ENCODE measurements around the gene SHROOM2. TPM values are rescaled to one million over a fixed set of nuclear protein-coding genes. Genes with fewer than 3 reads are reported as not detected.
"Not testable (repeated sequence)": the region's sequence is repeated elsewhere in the genome, so short reads cannot be mapped to it uniquely, and the experiment has no call there.

Gene SHROOM2, protein sequence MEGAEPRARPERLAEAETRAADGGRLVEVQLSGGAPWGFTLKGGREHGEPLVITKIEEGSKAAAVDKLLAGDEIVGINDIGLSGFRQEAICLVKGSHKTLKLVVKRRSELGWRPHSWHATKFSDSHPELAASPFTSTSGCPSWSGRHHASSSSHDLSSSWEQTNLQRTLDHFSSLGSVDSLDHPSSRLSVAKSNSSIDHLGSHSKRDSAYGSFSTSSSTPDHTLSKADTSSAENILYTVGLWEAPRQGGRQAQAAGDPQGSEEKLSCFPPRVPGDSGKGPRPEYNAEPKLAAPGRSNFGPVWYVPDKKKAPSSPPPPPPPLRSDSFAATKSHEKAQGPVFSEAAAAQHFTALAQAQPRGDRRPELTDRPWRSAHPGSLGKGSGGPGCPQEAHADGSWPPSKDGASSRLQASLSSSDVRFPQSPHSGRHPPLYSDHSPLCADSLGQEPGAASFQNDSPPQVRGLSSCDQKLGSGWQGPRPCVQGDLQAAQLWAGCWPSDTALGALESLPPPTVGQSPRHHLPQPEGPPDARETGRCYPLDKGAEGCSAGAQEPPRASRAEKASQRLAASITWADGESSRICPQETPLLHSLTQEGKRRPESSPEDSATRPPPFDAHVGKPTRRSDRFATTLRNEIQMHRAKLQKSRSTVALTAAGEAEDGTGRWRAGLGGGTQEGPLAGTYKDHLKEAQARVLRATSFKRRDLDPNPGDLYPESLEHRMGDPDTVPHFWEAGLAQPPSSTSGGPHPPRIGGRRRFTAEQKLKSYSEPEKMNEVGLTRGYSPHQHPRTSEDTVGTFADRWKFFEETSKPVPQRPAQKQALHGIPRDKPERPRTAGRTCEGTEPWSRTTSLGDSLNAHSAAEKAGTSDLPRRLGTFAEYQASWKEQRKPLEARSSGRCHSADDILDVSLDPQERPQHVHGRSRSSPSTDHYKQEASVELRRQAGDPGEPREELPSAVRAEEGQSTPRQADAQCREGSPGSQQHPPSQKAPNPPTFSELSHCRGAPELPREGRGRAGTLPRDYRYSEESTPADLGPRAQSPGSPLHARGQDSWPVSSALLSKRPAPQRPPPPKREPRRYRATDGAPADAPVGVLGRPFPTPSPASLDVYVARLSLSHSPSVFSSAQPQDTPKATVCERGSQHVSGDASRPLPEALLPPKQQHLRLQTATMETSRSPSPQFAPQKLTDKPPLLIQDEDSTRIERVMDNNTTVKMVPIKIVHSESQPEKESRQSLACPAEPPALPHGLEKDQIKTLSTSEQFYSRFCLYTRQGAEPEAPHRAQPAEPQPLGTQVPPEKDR (N-terminal part only)
- 6.1 and 33.0 TPM in 2 replicates for total RNA-seq

DNA sequence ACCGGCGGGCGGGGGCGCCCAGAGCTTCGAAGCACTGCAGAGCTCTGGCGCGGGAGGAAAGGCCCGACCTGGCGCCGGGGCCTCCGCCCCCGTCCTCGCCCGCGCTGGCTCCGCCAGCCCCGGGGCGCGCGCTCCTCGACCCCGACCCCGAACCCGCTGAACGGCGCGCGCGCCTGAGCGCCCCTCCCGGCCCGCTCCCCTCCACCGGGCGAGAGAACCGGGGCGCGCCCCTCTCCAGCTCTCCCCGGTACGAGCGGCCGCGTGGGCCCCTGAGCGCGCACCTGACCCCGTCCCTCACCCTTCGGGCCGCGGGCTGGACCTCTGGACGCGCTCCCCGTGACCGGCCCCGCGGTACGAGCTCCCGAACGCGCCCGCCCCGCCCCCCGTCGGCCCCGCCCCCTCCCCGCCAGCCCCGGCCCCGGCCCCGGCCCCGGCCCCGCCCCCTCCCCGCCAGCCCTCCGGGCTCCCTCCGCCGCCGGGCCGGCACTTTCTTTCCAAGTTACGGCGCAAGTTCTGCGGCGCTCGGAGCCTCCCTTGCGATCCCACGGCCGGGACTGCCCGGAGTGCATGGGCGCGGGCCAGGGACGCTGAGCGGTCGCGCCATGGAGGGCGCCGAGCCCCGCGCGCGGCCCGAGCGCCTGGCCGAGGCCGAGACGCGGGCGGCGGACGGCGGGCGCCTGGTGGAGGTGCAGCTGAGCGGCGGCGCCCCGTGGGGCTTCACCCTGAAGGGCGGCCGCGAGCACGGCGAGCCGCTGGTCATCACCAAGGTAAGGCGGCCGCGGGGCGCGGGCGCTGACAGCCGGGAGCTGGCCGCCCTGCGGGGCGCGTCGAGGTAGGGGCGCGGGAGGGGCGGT lies at the start of gene SHROOM2:
SHROOM2 (plus strand) TSS at position 486 of the 854 bp plus-strand sequence; CDS start at position 603, 117 bp downstream.
- DNase-seq (ENCODE audit: low read depth): no peak

DNA sequence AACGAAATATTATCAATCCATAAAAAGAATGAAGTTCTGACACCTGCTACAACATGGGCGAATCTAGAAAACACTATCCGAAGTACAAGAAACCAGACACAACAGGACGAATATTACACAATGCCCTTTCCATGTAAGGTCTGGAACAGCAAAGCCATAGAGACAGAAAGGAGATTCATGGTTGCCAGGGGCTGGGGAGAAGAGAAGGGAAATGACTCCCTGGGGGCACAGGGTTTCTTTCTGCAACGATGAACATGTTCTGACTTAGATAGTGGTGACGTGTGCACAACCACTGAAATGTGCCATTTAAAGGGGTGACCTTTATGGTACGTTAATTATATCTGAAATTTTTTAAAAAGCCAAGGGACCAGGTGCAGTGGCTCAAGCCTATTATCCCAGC lies 48.9 kb upstream of the SHROOM2 start:
- no peak for DNase-seq (ENCODE audit: low read depth)

DNA sequence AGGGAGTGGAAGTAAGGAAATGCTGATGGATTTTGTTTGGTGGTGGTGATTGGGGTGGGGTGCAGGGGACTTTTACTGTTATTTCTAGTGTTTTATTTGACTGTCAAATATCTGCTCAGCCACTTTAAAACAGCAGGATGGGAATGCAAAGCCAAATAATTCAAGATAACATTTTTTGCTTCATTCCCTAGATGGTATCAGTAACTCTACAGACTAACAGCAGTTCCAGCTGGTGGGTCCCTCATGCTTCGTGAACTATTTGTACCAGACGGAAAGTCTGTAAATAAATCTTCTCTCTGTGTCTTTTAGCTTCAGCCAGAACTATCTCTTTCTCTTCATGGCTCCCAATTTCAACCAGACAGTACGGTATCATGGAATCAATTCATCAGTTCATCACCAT lies 48.1 kb upstream of the SHROOM2 start:
- DNase-seq (ENCODE audit: low read depth): no peak

GRCh38 chrX:9739130-9739529 lies 47.1 kb upstream of the SHROOM2 start:
- DNase-seq (ENCODE audit: low read depth): no peak

- DNase-seq (ENCODE audit: low read depth): no peak
Measured at GRCh38 chrX:9745417-9746115, 40.7 kb upstream of the SHROOM2 start.

DNA sequence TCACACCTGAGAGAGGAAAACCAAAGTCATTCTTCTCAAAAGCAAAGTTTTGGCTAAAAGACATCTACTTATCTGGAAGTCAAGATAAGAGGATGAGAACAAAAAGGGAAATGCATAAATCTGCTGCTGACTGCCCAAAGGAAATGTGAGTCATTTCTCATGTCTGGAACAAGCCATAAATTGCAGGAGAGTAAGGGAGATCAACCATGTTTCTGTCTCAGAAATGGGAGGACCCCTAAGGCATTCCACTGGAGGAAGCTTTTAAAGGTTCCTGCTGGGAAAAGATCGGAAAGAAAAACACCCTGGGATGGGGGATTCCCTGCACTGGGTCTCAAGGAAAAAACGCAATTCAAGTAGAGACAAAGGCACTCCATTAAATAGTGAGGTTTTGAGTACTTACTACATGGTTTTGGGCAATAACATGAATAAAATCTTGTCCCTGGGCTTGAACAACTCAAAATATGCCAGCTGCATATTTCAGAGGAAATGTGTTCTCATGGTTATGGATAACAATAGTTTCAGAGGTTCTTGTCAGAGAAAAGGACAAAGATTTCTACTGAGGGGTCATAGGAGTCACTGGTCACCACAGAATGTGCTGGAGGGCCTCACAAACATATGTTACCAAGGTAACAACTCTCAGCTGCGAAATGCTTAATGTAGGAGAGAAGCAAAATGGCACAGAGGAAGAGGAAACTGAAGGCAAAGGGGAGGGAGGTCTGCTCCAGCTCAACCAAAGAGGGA lies 39.9 kb upstream of the SHROOM2 start:
- peak; percentile 64 for DNase-seq (ENCODE audit: low read depth)

DNA sequence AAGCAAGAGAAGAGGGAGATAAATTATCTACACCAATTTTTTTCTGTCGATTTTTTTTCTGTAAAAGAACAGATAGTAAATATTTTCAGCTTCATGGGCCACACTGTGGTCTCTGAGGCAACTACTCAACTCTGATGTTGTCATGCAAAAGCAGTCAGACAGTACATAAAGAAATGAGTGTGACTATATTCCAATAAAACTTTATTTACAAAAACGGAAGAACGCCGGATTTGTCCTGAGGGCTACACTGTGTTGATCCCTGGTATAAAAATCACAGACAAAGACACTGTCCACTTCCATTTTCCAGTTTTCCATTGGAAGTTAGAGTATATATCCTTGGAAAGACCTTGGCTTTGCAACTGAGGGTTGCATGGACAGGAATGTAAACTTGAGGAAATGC lies 38.6 kb upstream of the SHROOM2 start:
- DNase-seq (ENCODE audit: low read depth): no peak

DNA sequence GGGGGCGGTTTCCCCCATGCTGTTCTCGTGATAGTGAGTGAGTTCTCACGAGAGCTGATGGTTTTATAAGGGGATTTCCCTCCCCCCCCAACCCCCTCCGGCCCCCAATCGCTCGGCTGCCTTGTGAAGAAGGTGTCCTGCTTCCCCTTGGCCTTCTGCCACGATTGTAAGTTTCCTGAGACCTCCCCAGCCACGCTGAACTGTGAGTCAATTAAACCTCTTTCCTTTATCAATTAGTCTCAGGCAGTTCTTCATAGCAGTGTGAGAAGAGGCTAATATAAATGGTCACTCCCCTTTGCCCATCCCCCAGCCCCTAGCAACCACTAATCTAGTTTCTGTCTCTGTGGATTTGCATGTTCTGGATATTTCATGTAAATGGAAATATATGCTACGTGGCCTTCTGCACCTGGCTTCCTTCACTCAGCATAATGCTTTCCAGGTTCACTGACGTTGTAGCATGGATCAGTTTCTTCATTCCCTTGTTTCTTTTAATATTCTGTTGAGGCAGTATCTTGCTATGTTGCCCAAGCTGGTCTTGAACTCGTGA lies 37.0 kb upstream of the SHROOM2 start:
- no peak for DNase-seq (ENCODE audit: low read depth)

GRCh38 chrX:9757366-9757765 lies 28.9 kb upstream of the SHROOM2 start:
- DNase-seq (ENCODE audit: low read depth): no peak

DNA sequence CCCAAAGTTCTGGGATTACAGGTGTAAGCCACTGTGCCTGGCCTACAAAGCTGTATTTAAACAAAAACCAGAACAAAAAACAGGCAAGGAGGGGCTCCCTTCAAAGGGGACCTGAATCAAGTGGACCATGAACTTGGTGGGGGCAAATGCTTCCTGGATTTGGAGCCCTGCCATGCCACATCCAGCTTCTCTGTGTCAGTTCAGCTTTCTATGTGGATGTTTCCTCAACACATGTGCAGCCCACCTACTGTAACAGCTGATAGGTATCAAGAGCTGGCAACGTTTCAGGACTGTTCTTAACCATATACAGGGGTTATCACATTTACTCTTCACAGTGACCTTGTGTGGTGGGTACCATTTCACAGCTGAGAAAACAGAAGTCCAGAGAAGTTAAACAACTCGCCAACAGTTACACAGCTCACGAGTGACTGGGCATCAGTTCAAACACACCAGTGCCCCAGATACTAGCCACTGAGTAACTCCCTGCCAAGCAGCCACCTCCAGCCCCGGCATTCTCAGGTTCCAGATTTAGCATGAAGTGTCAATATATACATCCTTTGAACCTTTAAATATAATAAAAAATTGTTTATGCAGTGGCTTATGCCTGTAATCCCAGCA lies 28.1 kb upstream of the SHROOM2 start:
- no peak for DNase-seq (ENCODE audit: low read depth)

- no peak for DNase-seq (ENCODE audit: low read depth)
Measured at GRCh38 chrX:9759337-9759736, 26.9 kb upstream of the SHROOM2 start.

DNA sequence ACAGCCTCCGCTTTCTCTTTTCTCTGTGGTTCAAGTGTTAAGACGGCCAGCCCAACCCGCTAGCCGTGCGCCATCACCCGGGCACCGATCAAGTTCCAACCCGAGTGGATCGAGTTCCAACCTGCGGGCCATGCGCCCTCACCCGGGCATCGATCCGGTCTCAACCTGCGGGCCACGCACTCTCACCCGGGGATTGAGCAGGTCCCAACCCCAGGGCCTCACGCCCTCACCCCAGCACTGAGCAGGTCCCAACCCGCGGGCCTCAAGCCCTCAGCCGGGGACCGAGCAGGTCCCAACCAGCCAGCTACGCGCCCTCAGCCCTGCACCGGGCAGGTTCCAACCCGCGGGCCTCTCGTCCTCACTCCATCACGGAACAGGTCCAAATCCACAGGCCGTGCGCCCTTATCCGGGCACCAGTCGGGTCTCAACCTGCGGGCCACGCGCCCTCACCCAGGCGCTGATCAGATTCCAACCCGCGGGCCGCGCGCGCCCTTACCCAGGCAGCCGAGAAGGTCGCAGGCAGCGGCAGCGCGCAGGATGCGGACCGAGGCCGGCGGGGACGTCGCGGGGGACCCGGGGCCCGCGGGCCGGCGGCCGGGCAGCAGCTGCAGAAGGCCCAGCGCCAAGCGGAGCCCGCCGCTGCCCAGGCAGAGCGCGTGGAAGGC lies 21.0 kb upstream of the SHROOM2 start:
- no peak for DNase-seq (ENCODE audit: low read depth)

- DNase-seq (ENCODE audit: low read depth): no peak
Measured at GRCh38 chrX:9765737-9766097, 20.5 kb upstream of the SHROOM2 start, which contains the start of gene GPR143. Gene GPR143, minus strand, starts transcription at chrX:9765847. Its CDS starts 30 bp downstream, at chrX:9765817.

GRCh38 chrX:9767375-9767774 lies 18.9 kb upstream of the SHROOM2 start:
- no peak for DNase-seq (ENCODE audit: low read depth)

DNA sequence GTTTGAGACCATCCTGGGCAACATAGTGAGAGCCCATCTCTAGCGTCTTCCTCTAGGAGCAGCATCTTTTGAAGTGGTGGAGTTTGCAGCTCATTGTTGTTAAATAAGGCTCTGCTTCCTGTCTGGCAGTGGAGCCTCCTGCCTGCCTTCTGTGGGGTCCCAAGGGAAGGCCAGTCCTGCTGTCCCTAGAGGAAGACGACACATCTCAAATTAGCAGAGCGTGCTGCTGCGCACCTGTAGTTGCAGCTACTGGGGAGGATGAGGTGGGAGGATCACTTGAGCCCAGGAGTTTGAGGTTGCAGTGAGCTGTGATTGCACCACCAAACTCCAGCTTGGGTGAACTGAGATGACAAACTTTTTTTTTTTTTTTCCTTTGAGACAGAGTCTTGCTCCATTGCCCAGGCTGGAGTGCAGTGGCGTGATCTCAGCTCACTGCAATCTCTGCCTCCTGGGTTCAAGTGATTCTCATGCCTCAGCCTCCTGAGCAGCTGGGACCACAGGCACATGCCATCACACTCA lies 17.8 kb upstream of the SHROOM2 start:
- DNase-seq (ENCODE audit: low read depth): not testable (repeated sequence)

- DNase-seq (ENCODE audit: low read depth): peak; percentile 21
Measured at GRCh38 chrX:9770319-9770718, 15.9 kb upstream of the SHROOM2 start.

- DNase-seq (ENCODE audit: low read depth): no peak
Measured at GRCh38 chrX:9772943-9773342, 13.3 kb upstream of the SHROOM2 start.

DNA sequence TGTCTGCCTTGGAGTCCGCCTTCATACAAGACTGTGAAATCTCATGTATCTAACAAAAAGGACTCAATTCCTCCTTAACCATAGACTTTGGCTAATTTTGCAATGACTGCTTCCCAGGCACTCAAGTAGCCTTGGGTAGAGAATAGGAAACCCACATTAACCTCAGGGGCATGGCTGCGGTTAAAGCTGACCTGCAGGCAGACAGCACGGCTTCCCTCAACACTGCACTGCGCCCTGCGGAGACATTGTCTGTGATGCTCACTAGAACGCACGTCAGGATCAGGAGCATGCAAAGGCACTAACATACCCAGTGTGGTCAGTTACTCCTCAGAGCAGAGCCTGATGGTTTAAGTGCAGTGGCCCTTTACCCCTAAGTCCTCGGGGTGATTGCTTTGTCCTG lies 10.3 kb upstream of the SHROOM2 start:
- DNase-seq (ENCODE audit: low read depth): no peak

All from renal cortical epithelial cell (primary cell).